Spleen (tissue), 11 donors: ENCODE data around the gene GALNT12. TPM values are rescaled to one million over a fixed set of nuclear protein-coding genes. Genes with fewer than 3 reads are reported as not detected.

Experiments
- DNase-seq: peaks from one replicate; pipeline ENCODE4 v3.0.0-alpha.2; 2020
- H3K27ac ChIP-seq, 8 donors: fragments of 200-600 bp; sonication (generic) in 7 of 8; 1 replicate in 4 of 8; 2 replicates in 4 of 8; pipeline versions ENCODE4 v1.5.0 to v1.8.0; 2016 to 2021; ENCODE audit warnings: inconsistent platforms in 4 of 8, mild to moderate bottlenecking in 4 of 8, moderate library complexity in 1 of 8
- H3K27me3 ChIP-seq, 7 donors: fragments of 200-600 bp; sonication (generic) in 6 of 7; replicated peaks in 1 of 7; 1 replicate in 4 of 7; 2 replicates in 3 of 7; pipeline versions ENCODE4 v1.5.0 to v1.8.0; 2016 to 2021; ENCODE audit warnings: inconsistent platforms in 3 of 7, mild to moderate bottlenecking in 1 of 7
- H3K36me3 ChIP-seq, 6 donors: fragments of 200-600 bp; sonication (generic) in 5 of 6; 1 replicate in 4 of 6; 2 replicates in 2 of 6; pipeline versions ENCODE4 v1.5.0 to v1.8.0; 2016 to 2021; ENCODE audit warnings: inconsistent platforms in 2 of 6
- H3K4me1 ChIP-seq, 6 donors: fragments of 200-600 bp; sonication (generic) in 5 of 6; 1 replicate in 3 of 6; 2 replicates in 3 of 6; pipeline versions ENCODE4 v1.5.0 to v1.8.0; 2016 to 2021; ENCODE audit warnings: inconsistent platforms in 3 of 6
- H3K4me3 ChIP-seq, 8 donors: fragments of 200-600 bp; sonication (generic) in 7 of 8; 1 replicate in 4 of 8; 2 replicates in 4 of 8; pipeline versions ENCODE4 v1.5.0 to v1.8.0; 2016 to 2021; ENCODE audit warnings: inconsistent platforms in 4 of 8, mild to moderate bottlenecking in 4 of 8, moderate library complexity in 2 of 8
- H3K9me3 ChIP-seq, 8 donors: fragments of 200-600 bp; sonication (generic) in 7 of 8; 1 replicate in 4 of 8; 2 replicates in 4 of 8; pipeline versions ENCODE4 v1.5.0 to v1.8.0; 2016 to 2021; ENCODE audit warnings: inconsistent platforms in 4 of 8
- CTCF ChIP-seq, 11 experiments: fragments of 200-600 bp in 7 of 11; fragments of 450-650 bp in 4 of 11; sonication (generic) in 4 of 11; IDR thresholded peaks in 8 of 11; conservative IDR thresholded peaks in 3 of 11; 1 replicate in 7 of 11; 2 replicates in 4 of 11; pipeline versions ENCODE4 v1.4.0 to v1.8.0; 2016 to 2021; ENCODE audit warnings: antibody characterized with exemption in 11 of 11, inconsistent platforms in 4 of 11, mild to moderate bottlenecking in 1 of 11
- POLR2A ChIP-seq, 3 donors: fragments of 450-650 bp; IDR thresholded peaks; one replicate each; pipeline ENCODE4 v1.5.1; 2017; ENCODE audit warnings: antibody characterized with exemption in 3 of 3, mild to moderate bottlenecking in 1 of 3
- POLR2AphosphoS5 ChIP-seq, 3 donors: sonication (generic); formaldehyde crosslinking; IDR thresholded peaks; one replicate each; pipeline ENCODE4 v1.5.1; 2017; ENCODE audit warnings: antibody characterized with exemption in 3 of 3
- WGBS, 5 donors: extraction: QIAGEN DNeasy Blood & Tissue Kit in 3 of 5; methylation state at CpG; one replicate each; pipeline versions ENCODE4 v1.1.5 to v1.1.7; 2013 to 2018; 5-methylcytosine and 5-hydroxymethylcytosine counted together
- intact Hi-C: fragments of 100-400 bp; cut with DNase I; formaldehyde crosslinking; loops from one replicate; pipeline ENCODE4 v1.15.0; 2023; ENCODE audit warnings: low total_unique reads
- polyA plus RNA-seq, 3 donors: library from polyadenylated mRNA; stranded (reverse); fragments of 200-250 nt; gene quantifications; one replicate each; pipeline ENCODE4 v1.2.1, GENCODE V29; 2013
- total RNA-seq, 7 donors: library from RNA; depleted of rRNA in 3 of 7; stranded (reverse); fragments of >200 nt in 3 of 7; fragmentation: NEBNext Ultra II Directional in 4 of 7; extraction: Animal tissue kit (Norgen Biotek cat#: 25700) in 4 of 7; gene quantifications; one replicate each; pipeline versions ENCODE4 v1.1.0 to v1.2.1, GENCODE V29; 2016 to 2021
- donor health status: healthy with polysubstance abuse.
- donor health status: DM: no; HTN: no; CAD: no; lungs with moderate emphysema.
- donor health status: DM: no; HTN: no; CAD: no.
- donor health status: Bipolar disorder and iron deficiency.
- donor health status: healthy.
- donor health status: DM: no; HTN: no; CAD: no.
- donor health status: DM: yes; HTN: yes; CAD: no.

The GALNT12 gene
- total and polyA plus RNA-seq, 10 donors: 1.2 to 3.2 (median 2.5) TPM

GRCh38 chr9:98787766-98788335 lies 19.6 kb upstream of the GALNT12 start:
- Histone ChIP-seq H3K9me3 (no peaks in the 10 kb centered on the region), H3K36me3 (peaks cover 0 to 38% (median 4%) of the 10 kb centered on the region in 6 donors), H3K27ac (no peak overlapping the region), H3K4me3 (no peak overlapping the region), H3K4me1 (peaks cover 0 to 15% (median 4%) of the 10 kb centered on the region in 6 donors), H3K27me3 (no peaks in the 10 kb centered on the region)
- 91 to 96% (median 92%) methylated on average over 8 to 12 of the region's 12 CpGs for WGBS, 5 donors
- no peak for TF ChIP-seq CTCF (IDR thresholded peaks at IDR 0.05 in 8 of 11, conservative IDR thresholded peaks at IDR 0.05 in 3 of 11)
- TF ChIP-seq POLR2AphosphoS5 (IDR thresholded peaks at IDR 0.05): no peak
- TF ChIP-seq POLR2A (IDR thresholded peaks at IDR 0.05): no peak
- no peak for DNase-seq
- intact Hi-C loops: no loop called here

- Histone ChIP-seq H3K36me3 (peaks cover 0 to 20% (median 4%) of the 10 kb centered on the region in 6 donors), H3K9me3 (no peaks in the 10 kb centered on the region), H3K27me3 (no peaks in the 10 kb centered on the region), H3K4me1 (peaks cover 0 to 20% (median 5%) of the 10 kb centered on the region in 6 donors), H3K27ac (no peak overlapping the region), H3K4me3 (no peak overlapping the region)
- intact Hi-C loops: no loop called here
- no peak for DNase-seq
- TF ChIP-seq POLR2A (IDR thresholded peaks at IDR 0.05) (no peak), POLR2AphosphoS5 (IDR thresholded peaks at IDR 0.05) (no peak), CTCF (IDR thresholded peaks at IDR 0.05 in 8 of 11, conservative IDR thresholded peaks at IDR 0.05 in 3 of 11) (no peak)
- 94 to 100% (median 97%) methylated on average over 1 to 5 of the region's 5 CpGs; no CpG with 5 or more reads in 1 of the 5 donors for WGBS, 5 donors
Observed at GRCh38 chr9:98789483-98790133, 17.9 kb upstream of the GALNT12 start.

GRCh38 chr9:98790134-98790841 lies 17.2 kb upstream of the GALNT12 start:
- intact Hi-C loops: no loop called here

More at GRCh38 chr9:98790134-98790841, 17.2 kb upstream of the GALNT12 start:
- Histone ChIP-seq H3K9me3 (no peaks in the 10 kb centered on the region), H3K27ac (no peak overlapping the region), H3K4me1 (peaks cover 0 to 27% (median 11%) of the 10 kb centered on the region in 6 donors), H3K36me3 (peaks cover 0 to 20% (median 4%) of the 10 kb centered on the region in 6 donors), H3K4me3 (no peak overlapping the region), H3K27me3 (peaks cover 0 to 5% (median 0%) of the 10 kb centered on the region in 7 donors)
- WGBS, 5 donors: 91 to 96% (median 92%) methylated on average over 14 to 25 of the region's 25 CpGs
- TF ChIP-seq CTCF (IDR thresholded peaks at IDR 0.05 in 8 of 11, conservative IDR thresholded peaks at IDR 0.05 in 3 of 11) (no peak), POLR2A (IDR thresholded peaks at IDR 0.05) (no peak), POLR2AphosphoS5 (IDR thresholded peaks at IDR 0.05) (no peak)
- no peak for DNase-seq
